Stimulated activated CD4-positive, alpha-beta T cell treated with anti-CD3 and anti-CD28 coated beads, Interleukin-2, amount 100 ng/mL, for 4 hours (primary cell): Measurements from ENCODE around the gene PLSCR2.
"Not testable (repeated sequence)": the region's sequence is repeated elsewhere in the genome, so short reads cannot be mapped to it uniquely, and the experiment has no call there.

Experiments
- DNase-seq: peaks from one replicate; pipeline ENCODE4 v3.0.0-alpha.2; 2020; ENCODE audit warnings: low read depth

Gene PLSCR2

GRCh38 chr3:146485297-146485696 lies 15.9 kb upstream of the PLSCR2 start:
- no peak for DNase-seq

- no peak for DNase-seq
These were observed 6.9 kb upstream of the PLSCR2 start for GRCh38 chr3:146476094-146476740.

- DNase-seq = not testable (repeated sequence)
These were observed 5.6 kb upstream of the PLSCR2 start for GRCh38 chr3:146474976-146475375.

GRCh38 chr3:146473726-146474125 lies 4.4 kb upstream of the PLSCR2 start:
- DNase-seq = no peak

GRCh38 chr3:146472611-146473010 lies 3.2 kb upstream of the PLSCR2 start:
- DNase-seq = no peak

- DNase-seq = no peak
These were observed 1.7 kb upstream of the PLSCR2 start for GRCh38 chr3:146471012-146471411.

GRCh38 chr3:146470425-146470990 lies 1.1 kb upstream of the PLSCR2 start:
- no peak for DNase-seq

GRCh38 chr3:146468671-146469149 lies 651 bp downstream of the PLSCR2 start:
- no peak for DNase-seq

- DNase-seq = no peak
These were observed 1.1 kb downstream of the PLSCR2 start for GRCh38 chr3:146468234-146468633.

GRCh38 chr3:146466604-146467003 lies 2.8 kb downstream of the PLSCR2 start:
- no peak for DNase-seq

- no peak for DNase-seq
These were observed 3.5 kb downstream of the PLSCR2 start for GRCh38 chr3:146465693-146466465.

- DNase-seq = no peak
These were observed 4.6 kb downstream of the PLSCR2 start for GRCh38 chr3:146464783-146465182.

- no peak for DNase-seq
These were observed 5.3 kb downstream of the PLSCR2 start for GRCh38 chr3:146464005-146464595.

- DNase-seq = no peak
These were observed 14.6 kb downstream of the PLSCR2 start for GRCh38 chr3:146454796-146455195.

- no peak for DNase-seq
These were observed 19.7 kb downstream of the PLSCR2 start for GRCh38 chr3:146449613-146450012.

GRCh38 chr3:146449076-146449475 lies 20.3 kb downstream of the PLSCR2 start:
- DNase-seq = no peak

- DNase-seq = no peak
These were observed 23.3 kb downstream of the PLSCR2 start for GRCh38 chr3:146446026-146446425.

- not testable (repeated sequence) for DNase-seq
These were observed 29.1 kb downstream of the PLSCR2 start for GRCh38 chr3:146440310-146440709.

GRCh38 chr3:146432066-146432465 lies 37.3 kb downstream of the PLSCR2 start:
- DNase-seq = no peak

- DNase-seq = no peak
These were observed 38.1 kb downstream of the PLSCR2 start for GRCh38 chr3:146431240-146431639.

- no peak for DNase-seq
These were observed 44.0 kb downstream of the PLSCR2 start for GRCh38 chr3:146425341-146425740.

GRCh38 chr3:146421819-146422759 lies 47.3 kb downstream of the PLSCR2 start:
- DNase-seq = no peak
